H1 (cell line): Measurements from ENCODE around the gene ABCF2. TPM values are rescaled to one million over a fixed set of nuclear protein-coding genes. Genes with fewer than 3 reads are reported as not detected.

Experiments used
- ASH2L ChIP-seq: fragments of 200-600, 300-600 bp; sonication (generic); IDR thresholded peaks from one replicate; pipeline ENCODE4 v1.7.1; 2017; ENCODE audit warnings: low read length
- ZNF274 ChIP-seq: IDR thresholded peaks from 2 replicates; pipeline ENCODE4 v1.7.0; 2012; ENCODE audit warnings: low read length, borderline replicate concordance; ENCODE audit errors: extremely low read depth
- polyA plus RNA-seq, 7 experiments: library from polyadenylated mRNA; depleted of rRNA in 3 of 7; stranded (reverse) in 5 of 7; unstranded in 2 of 7; fragments of >200 nt in 5 of 7; fragments of 200-250 nt in 2 of 7; gene quantifications; 1 replicate in 5 of 7; 2 replicates in 1 of 7; 4 replicates in 1 of 7; pipeline versions ENCODE4 v1.2.1 to v1.2.3, GENCODE V29; 2011 to 2013; ENCODE audit warnings: missing spikeins in 2 of 7, mixed read lengths in 2 of 7
- total RNA-seq: library from RNA; stranded (reverse); fragmentation: NEBNext Ultra II Directional; extraction: Animal tissue kit (Norgen Biotek cat#: 25700); gene quantifications from 2 replicates; pipeline ENCODE4 v1.2.1, GENCODE V29; 2021

ABCF2 gene
- total and polyA plus RNA-seq, 2 of the 8 experiments (the other 6 are each of a cell fraction or from before 2014, with no cell fraction given), result 28.0 to 55.0 TPM

- TF ChIP-seq ASH2L (no peak), ZNF274 (no peak)
These were observed 45.9 kb upstream of the ABCF2 start (continued) for GRCh38 chr7:151272877-151273276.
